ENCODE measurements around the gene ALKBH8. TPM values are rescaled to one million over a fixed set of nuclear protein-coding genes. Genes with fewer than 3 reads are reported as not detected.
"Not testable (repeated sequence)": the region's sequence is repeated elsewhere in the genome, so short reads cannot be mapped to it uniquely, and the experiment has no call there.

The ALKBH8 gene
- total RNA-seq, 2 experiments from 2014 or later, result 13.3 to 13.4 TPM

GRCh38 chr11:107567739-107568335, 2.3 kb upstream of the ALKBH8 start:
- CTCF ChIA-PET, result interaction anchor here (0.8 to 9.5 kb wide), 6 partner anchors 8 to 203 kb away, joined by 3 to 111 read pairs (median 11); no protein-coding TSS in a partner anchor
- ATAC-seq, result no peak
- Mint-ChIP-seq H3K27ac (peak overlapping the region; percentile 25), H3K4me1 (ENCODE audit: low read depth) (peaks cover 44% of the 10 kb centered on the region), H3K4me3 (no peak overlapping the region), H3K9me3 (no peaks in the 10 kb centered on the region), H3K27me3 (no peaks in the 10 kb centered on the region), H3K36me3 (ENCODE audit: low read depth) (no peaks in the 10 kb centered on the region)
- no peak for TF ChIP-seq CTCF (IDR thresholded peaks at IDR 0.05)
- POLR2A ChIA-PET, result interaction anchor here (0.6 to 1.8 kb wide), 2 partner anchors 18 to 128 kb away, joined by 4 read pairs; no protein-coding TSS in a partner anchor
- no peak for DNase-seq
- intact Hi-C loops (cut with micrococcal nuclease), result no loop called here

- Mint-ChIP-seq H3K36me3 (ENCODE audit: low read depth) (peaks cover 7% of the 10 kb centered on the region), H3K4me3 (peak overlapping the region; percentile 99), H3K27ac (peak overlapping the region; percentile 100), H3K4me1 (ENCODE audit: low read depth) (peaks cover 56% of the 10 kb centered on the region), H3K9me3 (no peaks in the 10 kb centered on the region), H3K27me3 (no peaks in the 10 kb centered on the region)
- ChIA-PET POLR2A (interaction anchor here (0.5 to 1.8 kb wide), 3 partner anchors 20 to 501 kb away, joined by 3 to 4 read pairs (median 3); no protein-coding TSS in a partner anchor), CTCF (interaction anchor here (0.6 to 9.5 kb wide), 7 partner anchors 9 to 332 kb away, joined by 3 to 111 read pairs (median 9); no protein-coding TSS in a partner anchor)
- TF ChIP-seq CTCF (IDR thresholded peaks at IDR 0.05), result no peak
- no peak for ATAC-seq
- intact Hi-C loops (cut with micrococcal nuclease), result no loop called here
- DNase-seq, result no peak
Observed at GRCh38 chr11:107566569-107566968, 1.0 kb upstream of the ALKBH8 start.

- POLR2A ChIA-PET, result interaction anchor here (0.5 to 1.8 kb wide), 5 partner anchors 10 to 501 kb away, joined by 3 to 4 read pairs (median 3); no protein-coding TSS in a partner anchor
- H3K9me3 Mint-ChIP-seq; intact Hi-C loops (cut with micrococcal nuclease); DNase-seq; H3K27me3 Mint-ChIP-seq; H3K36me3 Mint-ChIP-seq (ENCODE audit: low read depth): not testable (repeated sequence)
- Mint-ChIP-seq H3K27ac (peak overlapping the region; percentile 100), H3K4me3 (peak overlapping the region; percentile 99), H3K4me1 (ENCODE audit: low read depth) (peaks cover 61% of the 10 kb centered on the region)
- CTCF ChIA-PET, result interaction anchor here (0.9 to 9.5 kb wide), 7 partner anchors 9 to 333 kb away, joined by 3 to 111 read pairs (median 9); no protein-coding TSS in a partner anchor
- ATAC-seq, result peak; percentile 6
Observed at GRCh38 chr11:107565955-107566501, 493 bp upstream of the ALKBH8 start.

- ChIA-PET POLR2A (interaction anchor here (1.0 kb wide), 1 partner anchor 9 kb away, joined by 3 read pairs; no protein-coding TSS in a partner anchor), CTCF (interaction anchor here (2.8 to 9.5 kb wide), 4 partner anchors 15 to 124 kb away, joined by 9 to 111 read pairs (median 32); no protein-coding TSS in a partner anchor)
- Mint-ChIP-seq H3K4me1 (ENCODE audit: low read depth) (peaks cover 65% of the 10 kb centered on the region), H3K9me3 (no peaks in the 10 kb centered on the region), H3K4me3 (peak overlapping the region; percentile 99), H3K36me3 (ENCODE audit: low read depth) (peaks cover 10% of the 10 kb centered on the region), H3K27ac (peak overlapping the region; percentile 100), H3K27me3 (no peaks in the 10 kb centered on the region)
- intact Hi-C loops (cut with micrococcal nuclease), result loop anchor here (5.0 kb wide), 1 partner anchor 122 kb away; no protein-coding TSS in a partner anchor
- no peak for TF ChIP-seq CTCF (IDR thresholded peaks at IDR 0.05)
- DNase-seq (no peak), ATAC-seq (no peak)
Observed at GRCh38 chr11:107564877-107565218, 687 bp downstream of the ALKBH8 start.

GRCh38 chr11:107563702-107564101, 1.8 kb downstream of the ALKBH8 start:
- Mint-ChIP-seq H3K36me3 (ENCODE audit: low read depth) (peaks cover 20% of the 10 kb centered on the region), H3K27me3 (no peaks in the 10 kb centered on the region), H3K9me3 (no peaks in the 10 kb centered on the region), H3K4me3 (peak overlapping the region; percentile 38), H3K27ac (peak overlapping the region; percentile 81), H3K4me1 (ENCODE audit: low read depth) (peaks cover 71% of the 10 kb centered on the region)
- TF ChIP-seq CTCF (IDR thresholded peaks at IDR 0.05), result peak; percentile 61
- ChIA-PET POLR2A (interaction anchor here (0.5 to 1.1 kb wide), 2 partner anchors 1487 to 1489 kb away, joined by 3 read pairs; partner anchors contain the start of gene KBTBD3), CTCF (interaction anchor here (0.8 to 9.5 kb wide), 12 partner anchors 9 to 207 kb away, joined by 3 to 111 read pairs (median 4); partner anchors contain the start of gene CWF19L2)
- peak; percentile 58 for DNase-seq
- intact Hi-C loops (cut with micrococcal nuclease), result loop anchor here (5.0 kb wide), 1 partner anchor 124 kb away; no protein-coding TSS in a partner anchor
- peak; percentile 9 for ATAC-seq

Measured in activated CD8-positive, alpha-beta T cell treated with anti-CD3 and anti-CD28 coated beads for 36 hours (primary cell).